GM18517 (cell line): ENCODE data around the gene ADAM23.

Experiments used
- ATAC-seq: cut with Tn5 transposase; IDR thresholded peaks from one replicate; pipeline ENCODE4 v1.9.1; 2021; ENCODE audit warnings: mild to moderate bottlenecking, moderate library complexity; ENCODE audit not compliant: unreplicated experiment

The ADAM23 gene

GRCh38 chr2:206558492-206558891, 115.2 kb downstream of the ADAM23 start:
- no peak for ATAC-seq

- no peak for ATAC-seq
Observed at GRCh38 chr2:206561962-206562361, 118.6 kb downstream of the ADAM23 start.

GRCh38 chr2:206562375-206562774, 119.0 kb downstream of the ADAM23 start:
- no peak for ATAC-seq

DNA sequence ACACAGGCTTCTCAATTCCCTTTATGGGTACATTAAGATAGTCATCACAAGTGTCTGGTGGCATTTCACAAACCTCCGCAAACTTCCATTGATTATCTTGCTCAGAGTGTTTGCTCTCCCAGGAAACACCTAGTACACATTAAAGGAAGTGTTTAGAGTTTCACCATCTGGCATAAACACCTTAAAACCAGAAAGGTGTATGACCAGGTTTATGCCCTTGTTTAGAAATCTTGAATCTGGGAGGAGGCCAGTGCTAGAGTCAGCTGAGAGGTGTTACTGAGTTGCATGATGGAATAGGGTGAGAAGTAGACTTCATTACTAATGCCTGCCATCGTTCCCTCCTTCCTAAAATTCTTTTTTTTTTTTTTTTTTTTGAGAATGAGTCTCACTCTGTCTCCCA, 120.0 kb downstream of the ADAM23 start:
- no peak for ATAC-seq

- no peak for ATAC-seq
Observed at GRCh38 chr2:206565666-206566065, 122.3 kb downstream of the ADAM23 start.

DNA sequence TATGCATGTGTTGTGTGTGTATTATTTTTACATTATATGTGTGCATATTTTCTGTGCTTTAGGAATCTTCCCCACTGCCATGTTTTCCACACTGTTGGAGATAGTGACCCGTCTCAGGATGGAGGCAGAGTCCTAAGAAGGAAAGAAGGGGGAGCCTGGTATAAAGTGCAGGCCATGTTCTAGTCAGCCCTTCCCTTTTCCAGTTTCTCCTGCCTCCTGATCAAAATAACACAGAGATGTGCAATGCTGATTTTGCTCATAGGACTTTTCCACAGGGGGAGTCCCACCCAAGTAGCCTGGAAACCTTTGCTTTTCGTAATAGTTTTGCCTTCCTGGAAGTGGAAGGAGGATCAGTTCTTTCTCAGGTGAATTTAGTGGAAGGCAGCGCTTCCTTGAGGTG, 126.1 kb downstream of the ADAM23 start:
- no peak for ATAC-seq

DNA sequence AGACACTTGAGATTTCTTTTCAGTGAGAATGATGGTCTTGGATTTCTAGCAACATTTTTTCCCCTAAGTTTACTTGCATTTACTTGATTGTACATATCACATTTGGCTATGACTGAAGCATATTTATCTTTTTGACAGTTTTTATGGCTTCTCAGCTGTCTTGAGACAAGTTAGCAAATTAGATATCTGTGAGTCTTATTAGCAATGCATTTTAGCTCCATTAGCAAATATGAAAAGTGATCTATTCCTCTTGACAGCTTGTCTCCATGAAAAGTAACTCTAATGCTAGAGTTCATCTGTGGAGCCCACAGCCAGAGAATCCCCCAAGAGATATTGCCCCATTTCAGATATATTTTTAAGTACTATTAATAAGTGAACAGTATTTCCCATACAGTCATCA, 126.9 kb downstream of the ADAM23 start:
- ATAC-seq, result no peak

GRCh38 chr2:206572725-206573124, 129.4 kb downstream of the ADAM23 start:
- ATAC-seq, result no peak

DNA sequence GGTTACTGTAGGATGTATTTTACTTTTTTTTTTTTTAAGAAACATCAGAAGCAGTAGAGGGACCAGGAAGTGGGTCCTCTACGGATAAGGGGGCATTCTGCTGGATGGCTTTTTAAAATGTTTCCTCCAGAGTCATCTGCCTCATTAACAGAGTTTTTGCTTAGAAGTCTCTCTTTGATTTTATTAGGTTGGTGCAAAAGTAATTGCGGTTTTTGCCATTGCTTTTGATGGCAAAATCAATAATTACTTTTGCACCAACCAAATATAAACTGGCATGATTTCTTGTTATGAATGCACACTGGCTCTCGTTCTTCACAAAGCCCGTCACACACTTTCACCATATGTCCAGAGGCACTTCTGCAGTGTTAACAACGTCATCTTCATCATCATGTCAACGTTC, 130.5 kb downstream of the ADAM23 start:
- ATAC-seq, result no peak

- ATAC-seq, result no peak
Observed at GRCh38 chr2:206584323-206585116, 141.2 kb downstream of the ADAM23 start.

GRCh38 chr2:206585335-206585734, 142.0 kb downstream of the ADAM23 start:
- ATAC-seq, result no peak

DNA sequence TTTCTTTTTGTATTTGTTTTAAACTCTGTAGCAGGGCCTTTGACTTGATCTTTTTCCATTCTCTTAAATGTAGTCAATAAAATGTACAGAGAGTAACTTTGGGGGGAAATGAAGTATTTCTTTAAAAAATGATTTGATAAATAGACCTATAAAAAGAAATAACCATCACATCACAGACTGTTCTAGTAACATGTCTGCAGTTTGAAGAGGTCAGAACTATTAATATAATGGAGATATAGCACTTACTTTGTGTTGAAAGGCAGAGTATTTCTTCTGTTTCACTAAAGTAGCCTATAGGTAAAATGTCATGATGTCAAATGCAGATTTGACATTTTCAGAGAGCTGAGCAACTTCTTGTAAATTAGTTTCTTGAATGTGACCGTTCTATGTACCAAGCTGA, 143.3 kb downstream of the ADAM23 start:
- ATAC-seq, result no peak

DNA sequence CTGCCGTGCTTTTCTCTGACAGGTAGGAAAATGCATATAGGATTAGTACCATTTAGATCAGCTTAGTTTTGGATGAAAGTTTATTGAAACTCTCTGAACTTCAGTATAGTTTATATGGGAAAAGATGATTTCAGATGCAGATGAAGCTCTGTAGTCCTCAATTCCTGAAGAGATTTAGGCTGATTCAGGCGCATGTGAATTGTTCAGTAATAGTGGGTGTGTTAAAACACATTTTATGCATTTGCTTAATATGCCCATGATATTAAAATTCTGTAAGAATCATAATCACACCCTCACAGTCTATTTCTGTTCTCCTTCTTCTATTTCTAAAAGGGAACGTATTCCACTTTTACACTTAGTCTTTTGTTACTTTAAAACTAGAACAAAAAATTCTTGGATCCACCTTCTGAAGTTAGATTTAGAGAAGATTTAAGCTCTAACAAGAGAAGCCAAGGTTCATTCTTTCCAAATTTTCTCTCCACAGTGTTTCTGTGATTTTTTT, 154.4 kb downstream of the ADAM23 start:
- no peak for ATAC-seq

DNA sequence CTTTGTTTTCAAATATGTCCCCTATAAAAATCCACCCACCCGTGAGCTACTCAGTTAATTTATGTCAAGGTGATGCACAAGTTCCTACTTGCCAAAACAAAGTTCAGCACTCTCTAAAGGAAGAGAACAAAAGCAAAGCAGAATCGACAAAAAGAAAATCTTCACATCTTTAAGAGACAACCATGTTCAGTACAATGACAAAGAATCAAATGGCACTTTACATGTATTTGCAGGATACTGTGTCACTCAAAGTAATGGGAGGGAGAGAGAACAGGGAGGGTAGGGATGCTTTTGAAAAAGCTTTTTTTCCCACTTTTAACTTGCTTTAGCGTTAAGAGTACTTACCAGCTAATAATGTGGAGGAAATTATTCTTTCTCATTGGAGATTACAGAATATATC, 159.9 kb downstream of the ADAM23 start:
- no peak for ATAC-seq

DNA sequence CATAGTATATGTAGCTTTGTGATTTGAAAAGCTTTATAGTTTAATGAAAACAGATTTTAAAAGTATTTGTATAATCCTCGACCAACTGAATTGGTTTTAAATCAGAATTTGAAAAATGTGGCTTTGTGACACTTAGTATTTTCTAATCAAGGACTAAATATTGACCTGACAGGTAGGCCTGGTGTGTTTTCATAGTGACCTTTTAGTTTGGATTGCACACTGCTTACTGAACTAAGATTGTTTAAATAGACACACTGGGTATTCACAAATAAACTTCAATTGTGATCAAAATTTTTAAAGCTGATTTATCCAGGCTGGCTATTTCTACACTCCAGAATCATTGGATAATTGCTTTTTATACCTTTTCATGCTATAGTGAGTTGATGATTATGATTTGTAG, 167.1 kb downstream of the ADAM23 start:
- ATAC-seq, result no peak

DNA sequence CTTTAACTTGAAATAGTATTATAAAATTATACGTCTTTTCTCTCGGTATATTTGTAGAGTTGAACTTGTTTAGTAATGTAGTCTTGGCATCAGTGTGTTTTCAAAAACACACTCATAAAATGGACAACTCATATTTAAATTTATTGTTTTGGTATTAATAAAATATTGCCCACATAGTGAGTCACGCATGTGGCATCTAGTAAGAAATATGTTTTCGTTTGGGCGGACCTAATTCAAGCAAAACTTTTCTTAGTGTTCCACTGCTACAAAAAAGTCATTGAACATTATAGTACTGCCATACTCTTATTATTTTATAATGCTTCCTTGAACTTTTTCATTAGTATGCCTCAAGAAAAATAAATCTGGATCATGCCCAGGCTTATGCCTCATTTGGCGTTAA, 167.9 kb downstream of the ADAM23 start:
- no peak for ATAC-seq

DNA sequence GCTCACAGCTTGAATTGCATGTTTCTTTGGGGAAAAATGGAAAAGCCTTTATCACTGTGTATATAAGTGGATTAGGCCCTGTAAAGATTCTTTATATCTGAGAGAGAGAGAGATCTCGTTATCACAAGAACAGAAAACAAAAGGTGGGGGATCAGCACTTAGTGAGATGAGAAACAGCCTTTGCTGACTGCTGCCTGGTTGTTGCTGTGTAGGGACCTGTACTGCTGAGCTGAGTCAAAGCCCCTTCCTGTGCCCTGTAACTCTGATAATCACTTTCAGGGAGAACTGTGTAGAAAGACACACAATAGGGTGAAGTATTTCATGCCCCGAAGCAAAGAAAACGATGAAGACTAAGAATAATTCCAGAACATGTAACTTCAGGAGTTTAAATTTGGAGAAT, 168.4 kb downstream of the ADAM23 start:
- no peak for ATAC-seq

- no peak for ATAC-seq
Observed at GRCh38 chr2:206614811-206615210, 171.5 kb downstream of the ADAM23 start.

DNA sequence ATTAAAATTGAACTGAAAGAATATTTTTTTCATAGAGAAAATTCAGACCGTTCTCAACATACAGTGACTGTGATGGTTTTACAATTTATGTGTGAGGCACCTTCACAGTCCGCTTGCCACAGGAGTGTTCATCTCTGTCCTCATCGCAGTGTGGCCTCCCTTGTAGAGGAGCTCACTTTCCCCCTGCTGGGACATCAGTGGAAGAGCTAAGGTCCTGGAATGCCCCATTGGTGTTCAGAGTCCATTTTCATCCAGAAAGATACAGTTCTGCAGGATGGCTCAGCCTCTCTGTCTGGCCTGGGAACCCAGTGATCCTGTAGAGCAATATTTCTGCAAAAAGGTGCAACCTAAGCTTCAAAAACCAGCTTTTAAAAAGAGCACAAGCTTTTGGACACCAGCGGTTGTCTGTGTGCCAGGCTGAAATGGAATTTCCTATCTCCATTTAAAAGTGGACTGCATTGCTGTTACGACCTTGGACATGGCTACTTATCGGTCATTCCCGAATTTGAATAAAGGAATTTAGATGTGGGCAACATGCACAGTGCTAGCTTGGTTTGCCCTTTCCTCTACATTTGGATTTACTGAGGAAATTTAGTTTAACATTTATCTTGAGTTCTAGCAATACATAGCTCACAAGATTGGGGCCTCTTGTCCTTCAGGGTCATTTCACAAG, 172.2 kb downstream of the ADAM23 start:
- ATAC-seq, result no peak

GRCh38 chr2:206616151-206616550, 172.8 kb downstream of the ADAM23 start:
- ATAC-seq, result no peak

DNA sequence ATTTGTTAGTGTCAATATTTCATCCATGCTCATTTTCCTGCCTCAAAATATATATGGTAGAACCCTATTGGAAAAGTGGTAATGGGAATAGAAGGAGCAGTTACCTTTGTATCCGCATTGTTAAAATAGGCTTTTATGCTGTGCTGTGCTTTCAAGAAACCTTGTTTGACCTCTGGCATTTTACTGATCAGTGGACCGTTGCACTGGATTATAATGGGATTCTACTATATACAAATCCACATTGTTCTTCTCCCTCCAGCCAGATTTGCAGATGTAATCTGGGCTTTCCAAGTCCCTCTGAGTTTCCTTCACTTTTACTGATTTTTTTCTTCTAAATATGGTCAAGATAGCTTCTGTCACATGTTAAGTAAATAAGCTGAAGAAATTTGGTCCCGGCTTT, 175.7 kb downstream of the ADAM23 start:
- no peak for ATAC-seq

DNA sequence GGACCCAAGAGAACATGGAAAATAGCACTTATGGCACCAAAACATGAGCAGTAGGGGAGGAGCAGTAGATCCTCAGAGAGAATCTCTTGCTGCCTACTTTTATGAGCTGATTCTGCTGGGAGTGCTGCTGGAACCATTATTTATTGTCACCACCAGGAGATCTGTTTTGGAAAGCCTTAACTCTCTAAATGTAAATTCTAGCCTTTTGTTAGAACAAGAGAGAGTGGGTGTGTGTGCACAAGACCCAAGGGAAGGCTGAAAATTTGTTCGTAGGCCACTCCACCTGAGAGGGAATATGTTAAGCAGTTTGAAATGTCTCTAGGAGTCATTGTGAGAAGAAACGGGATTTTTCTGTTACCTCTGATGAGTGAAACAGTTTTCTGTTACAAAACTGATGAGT, 182.8 kb downstream of the ADAM23 start:
- no peak for ATAC-seq
